ENCODE results near the gene STK38. TPM values are rescaled to one million over a fixed set of nuclear protein-coding genes. Genes with fewer than 3 reads are reported as not detected.

STK38 gene
- total and polyA plus RNA-seq, 9 of the 15 experiments (the other 6 are each of a cell fraction or from before 2014, with no cell fraction given): 5.7 to 28.7 (median 19.5) TPM

- DNase-seq (ENCODE audit: extremely low read depth in 1 of 4, low spot score in 3 of 4) (no peak), FAIRE-seq (no peak), ATAC-seq (no peak)
- no peaks in the 10 kb centered on the region for H4K20me1 ChIP-seq (replicated peaks; ENCODE audit: control insufficient read depth, insufficient read depth, low read length)
- no peak overlapping the region for H3K27ac ChIP-seq (ENCODE audit: extremely low read depth, low read depth, low read length)
- no peaks in the 10 kb centered on the region for H3K9me3 ChIP-seq (replicated peaks; ENCODE audit: control insufficient read depth, insufficient read depth, low read depth, low read length)
- no peak for TF ChIP-seq HDAC2 (IDR thresholded peaks at IDR 0.05)
- TF ChIP-seq MAFK (IDR thresholded peaks at IDR 0.05; ENCODE audit: low read length): no peak
- peaks cover 2% of the 10 kb centered on the region; the same call in 1 of the 3 replicates for H3K79me2 ChIP-seq (ENCODE audit: control insufficient read depth, insufficient read depth, low read length)
- in situ Hi-C loops (cut with MboI) (no loop called here), intact Hi-C loops (cut with micrococcal nuclease) (no loop called here)
- no peak overlapping the region for H3K9ac ChIP-seq (ENCODE audit: insufficient read depth in 1 of 2, low read depth in 2 of 2, low read length in 2 of 2)
- H3K9me1 ChIP-seq (ENCODE audit: control insufficient read depth, insufficient read depth, low read length): no peaks in the 10 kb centered on the region
- 90% methylated on average over 8 of the region's 8 CpGs for WGBS (ENCODE audit: insufficient coverage, low coverage, missing lambda C conversion rate)
- H3K27me3 ChIP-seq (ENCODE audit: control insufficient read depth in 2 of 2, insufficient read depth in 2 of 2, low read length in 2 of 2): no peaks in the 10 kb centered on the region
- peaks cover 76% of the 10 kb centered on the region for H3K36me3 ChIP-seq (ENCODE audit: control insufficient read depth, insufficient read depth, low read length)
- H3K4me2 ChIP-seq (ENCODE audit: insufficient read depth, low read length): no peak overlapping the region
- BruUV-seq (replicated peaks): no TSS peak
- ChIA-PET POLR2A (interaction anchor here (0.6 to 1.3 kb wide), 3 partner anchors 11 to 14 kb away, joined by 3 to 4 read pairs (median 3); no protein-coding TSS in a partner anchor), CTCF (ENCODE audit: low intra/inter-chr PET ratio) (no interaction called here)
- H2AFZ ChIP-seq (ENCODE audit: low read depth, low read length): no peak overlapping the region
- no peak overlapping the region for H3K4me3 ChIP-seq
- no peaks in the 10 kb centered on the region; a peak in 1 of 5 replicates for H3K4me1 ChIP-seq (replicated peaks in 1 of 2; ENCODE audit: control insufficient read depth in 2 of 2, insufficient read depth in 2 of 2, low read length in 2 of 2)
Measured at GRCh38 chr6:36523451-36523850, 23.8 kb downstream of the STK38 start.

DNA sequence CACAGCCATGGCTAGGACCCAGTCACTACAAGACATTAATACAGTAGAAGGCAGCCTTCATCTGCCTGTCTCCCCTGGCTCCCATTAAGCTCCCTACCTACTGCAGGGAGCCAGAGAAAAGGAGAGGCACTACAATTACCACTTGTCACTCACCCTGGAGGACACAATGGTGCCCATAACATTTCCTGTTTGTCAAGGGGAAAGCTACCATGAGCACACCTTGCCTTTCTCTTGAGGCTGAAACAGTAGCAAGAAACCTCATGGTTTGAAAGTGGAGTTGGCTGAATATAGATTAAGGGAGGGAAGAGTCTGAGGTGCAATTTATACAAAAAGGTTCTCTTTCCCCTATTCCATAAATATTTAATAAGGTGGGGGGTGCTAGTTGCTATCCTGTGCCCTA is 27.9 kb downstream of the STK38 start:
- no peaks in the 10 kb centered on the region for H3K27me3 ChIP-seq (ENCODE audit: control insufficient read depth in 2 of 2, insufficient read depth in 2 of 2, low read length in 2 of 2)
- H3K9me3 ChIP-seq (replicated peaks; ENCODE audit: control insufficient read depth, insufficient read depth, low read depth, low read length): no peaks in the 10 kb centered on the region
- in situ Hi-C loops (cut with MboI) (no loop called here), intact Hi-C loops (cut with micrococcal nuclease) (no loop called here)
- no peaks in the 10 kb centered on the region for H4K20me1 ChIP-seq (replicated peaks; ENCODE audit: control insufficient read depth, insufficient read depth, low read length)
- no TSS peak for BruUV-seq (replicated peaks)
- no peak overlapping the region for H3K4me3 ChIP-seq
- H3K9ac ChIP-seq (ENCODE audit: insufficient read depth in 1 of 2, low read depth in 2 of 2, low read length in 2 of 2): no peak overlapping the region
- ChIA-PET CTCF (ENCODE audit: low intra/inter-chr PET ratio) (no interaction called here), POLR2A (interaction anchor here (0.7 to 1.1 kb wide), 5 partner anchors 11 to 288 kb away, joined by 3 read pairs; no protein-coding TSS in a partner anchor)
- ATAC-seq: no peak
- no peak for DNase-seq (ENCODE audit: extremely low read depth in 1 of 4, low spot score in 3 of 4)
- peaks cover 74% of the 10 kb centered on the region for H3K36me3 ChIP-seq (ENCODE audit: control insufficient read depth, insufficient read depth, low read length)
- H3K4me2 ChIP-seq (ENCODE audit: insufficient read depth, low read length): no peak overlapping the region
- H3K4me1 ChIP-seq (replicated peaks in 1 of 2; ENCODE audit: control insufficient read depth in 2 of 2, insufficient read depth in 2 of 2, low read length in 2 of 2): no peaks in the 10 kb centered on the region
- no peaks in the 10 kb centered on the region for H3K79me2 ChIP-seq (ENCODE audit: control insufficient read depth, insufficient read depth, low read length)
- FAIRE-seq: no peak
- H2AFZ ChIP-seq (ENCODE audit: low read depth, low read length): no peak overlapping the region
- no peak overlapping the region for H3K27ac ChIP-seq (ENCODE audit: extremely low read depth, low read depth, low read length)
- H3K9me1 ChIP-seq (ENCODE audit: control insufficient read depth, insufficient read depth, low read length): no peaks in the 10 kb centered on the region
- TF ChIP-seq E2F8 (IDR thresholded peaks at IDR 0.05; ENCODE audit: low read depth, partially characterized antibody) (no peak), IRF2 (CRISPR knock-in tag; IDR thresholded peaks at IDR 0.05) (no peak), ARID2 (IDR thresholded peaks at IDR 0.05) (no peak)

Data from K562 (cell line).